D721Med (cell line): ENCODE results near the gene MGAT3.

Experiments
- DNase-seq: peaks from one replicate; pipeline ENCODE4 v3.0.0; 2011; ENCODE audit warnings: low spot score; ENCODE audit not compliant: insufficient read length
- FAIRE-seq: peaks from 2 replicates; lab custom pipeline; 2011; peaks lifted over from hg19 to GRCh38; lab: Jason Lieb, UNC
- CTCF ChIP-seq: IDR thresholded peaks from 2 replicates; pipeline ENCODE4 v1.5.1; 2012; ENCODE audit warnings: mild to moderate bottlenecking, control low read depth; ENCODE audit not compliant: insufficient read depth; ENCODE audit errors: missing control alignments

Gene MGAT3

GRCh38 chr22:39471381-39472141 is 14.7 kb downstream of the MGAT3 start:
- DNase-seq (no peak), FAIRE-seq (no peak)
- no peak for TF ChIP-seq CTCF

GRCh38 chr22:39472570-39473556 is 16.1 kb downstream of the MGAT3 start:
- no peak for TF ChIP-seq CTCF
- FAIRE-seq (no peak), DNase-seq (no peak)

- DNase-seq (no peak), FAIRE-seq (no peak)
- no peak for TF ChIP-seq CTCF
Observed at GRCh38 chr22:39473851-39474250, 17.0 kb downstream of the MGAT3 start.

GRCh38 chr22:39474351-39475111 is 17.7 kb downstream of the MGAT3 start:
- FAIRE-seq (no peak), DNase-seq (no peak)
- no peak for TF ChIP-seq CTCF

- DNase-seq, result no peak
- no peak for FAIRE-seq
- no peak for TF ChIP-seq CTCF
Observed at GRCh38 chr22:39475337-39475736, 18.5 kb downstream of the MGAT3 start.

GRCh38 chr22:39475902-39476301 is 19.1 kb downstream of the MGAT3 start:
- FAIRE-seq, result no peak
- TF ChIP-seq CTCF, result no peak
- no peak for DNase-seq
